OCI-LY1 (cell line): ENCODE data around the gene NTNG1.

ENCODE experiments used
- H2AFZ ChIP-seq: fragments of 200-600 bp; sonication (generic), shearing (Covaris generic); 2 replicates; pipeline ENCODE4 v1.6.0; 2014; ENCODE audit warnings: antibody characterized with exemption, mild to moderate bottlenecking, low read length
- H3F3A ChIP-seq: fragments of 200-600 bp; sonication (generic), shearing (Covaris generic); 2 replicates; pipeline ENCODE4 v1.6.0; 2014; ENCODE audit warnings: mild to moderate bottlenecking, antibody characterized with exemption, low read length, moderate library complexity; ENCODE audit not compliant: insufficient read depth
- H3K27ac ChIP-seq: fragments of 200-600 bp; sonication (generic); 2 replicates; pipeline ENCODE4 v1.5.1; 2014; ENCODE audit warnings: low read length, mixed run types, mild to moderate bottlenecking, low read depth; ENCODE audit not compliant: poor library complexity, severe bottlenecking
- H3K27me3 ChIP-seq: fragments of 200-600 bp; sonication (generic); 2 replicates; pipeline ENCODE4 v1.6.0; 2014; ENCODE audit warnings: antibody characterized with exemption, mild to moderate bottlenecking, low read length, moderate library complexity; ENCODE audit not compliant: insufficient read depth
- H3K36me3 ChIP-seq: fragments of 200-600 bp; sonication (generic); 2 replicates; pipeline ENCODE4 v1.6.1; 2014; ENCODE audit warnings: mild to moderate bottlenecking, antibody characterized with exemption, low read length, moderate library complexity, mixed read lengths; ENCODE audit not compliant: insufficient read depth
- H3K4me1 ChIP-seq: fragments of 200-600 bp; sonication (generic); 2 replicates; pipeline ENCODE4 v1.5.1; 2014; ENCODE audit warnings: mild to moderate bottlenecking, low read length, moderate library complexity; ENCODE audit not compliant: insufficient read depth, severe bottlenecking
- H3K4me2 ChIP-seq: fragments of 200-600 bp; sonication (generic), shearing (Covaris generic); 2 replicates; pipeline ENCODE4 v1.6.1; 2014; ENCODE audit warnings: low read length
- H3K4me3 ChIP-seq: fragments of 200-600 bp; sonication (generic); 2 replicates; pipeline ENCODE4 v1.5.1; 2014; ENCODE audit warnings: low read length, low read depth, mild to moderate bottlenecking, mixed read lengths; ENCODE audit not compliant: poor library complexity, severe bottlenecking
- H3K79me2 ChIP-seq: fragments of 200-600 bp; shearing (Covaris generic); 2 replicates; pipeline ENCODE4 v1.6.1; 2016; ENCODE audit warnings: mixed run types, low read length, mixed read lengths; ENCODE audit not compliant: insufficient read depth
- H3K9ac ChIP-seq: fragments of 200-600 bp; sonication (generic), shearing (Covaris generic); 2 replicates; pipeline ENCODE4 v1.6.1; 2014; ENCODE audit warnings: mild to moderate bottlenecking, low read length, mixed read lengths
- H3K9me2 ChIP-seq: fragments of 200-600 bp; sonication (generic), shearing (Covaris generic); 2 replicates; pipeline ENCODE4 v1.6.1; 2014; ENCODE audit warnings: low read depth, mild to moderate bottlenecking, low read length, mixed read lengths
- H3K9me3 ChIP-seq: fragments of 200-600 bp; shearing (Covaris generic); 2 replicates; pipeline ENCODE4 v1.6.1; 2014; ENCODE audit warnings: low read length, mixed read lengths
- H4K20me1 ChIP-seq: fragments of 200-600 bp; sonication (generic), shearing (Covaris generic); 2 replicates; pipeline ENCODE4 v1.6.0; 2016; ENCODE audit warnings: mild to moderate bottlenecking, low read length; ENCODE audit not compliant: insufficient read depth
- EZH2 ChIP-seq: fragments of 200-600 bp; sonication (generic), shearing (Covaris generic); IDR thresholded peaks from 2 replicates; pipeline ENCODE4 v1.8.0; 2017; ENCODE audit warnings: borderline replicate concordance, mixed run types, mild to moderate bottlenecking, antibody characterized with exemption, low read length, moderate library complexity, mixed read lengths
- TF ChIP-seq, protein P1 (sequence below): fragments of 200-600 bp; sonication (generic), shearing (Covaris generic); IDR thresholded peaks from 2 replicates; pipeline ENCODE4 v1.5.1; 2017; ENCODE audit warnings: mild to moderate bottlenecking, antibody characterized with exemption, low read length, moderate library complexity, mixed read lengths

Gene NTNG1

DNA sequence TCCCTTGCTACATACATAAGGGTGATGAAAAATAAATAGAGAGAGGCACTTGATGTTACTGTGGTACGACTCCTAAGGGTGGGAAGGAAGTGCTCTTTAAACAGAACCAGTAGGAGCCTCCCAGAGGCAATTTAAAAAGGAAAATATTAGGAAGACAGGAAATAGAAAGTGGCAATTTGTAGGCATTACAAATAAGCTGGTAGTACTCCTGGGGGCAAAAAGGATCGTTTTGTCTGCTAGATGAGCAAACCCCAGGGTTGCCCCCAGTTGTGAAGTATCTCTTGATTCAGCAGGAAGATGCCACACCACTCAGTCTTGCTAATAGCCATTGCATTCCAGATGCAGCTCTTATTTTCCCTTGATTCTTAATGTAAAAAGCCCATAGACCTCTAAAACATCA lies 303.0 kb downstream of the NTNG1 start:
- Histone ChIP-seq H3F3A (no peaks in the 10 kb centered on the region), H4K20me1 (no peaks in the 10 kb centered on the region), H3K9ac (no peak overlapping the region), H2AFZ (no peak overlapping the region), H3K9me2 (no peaks in the 10 kb centered on the region), H3K27me3 (no peaks in the 10 kb centered on the region), H3K4me2 (no peak overlapping the region), H3K9me3 (no peaks in the 10 kb centered on the region), H3K27ac (no peak overlapping the region), H3K4me3 (no peak overlapping the region), H3K4me1 (no peaks in the 10 kb centered on the region), H3K36me3 (no peaks in the 10 kb centered on the region), H3K79me2 (no peaks in the 10 kb centered on the region)
- TF ChIP-seq, protein P1, sequence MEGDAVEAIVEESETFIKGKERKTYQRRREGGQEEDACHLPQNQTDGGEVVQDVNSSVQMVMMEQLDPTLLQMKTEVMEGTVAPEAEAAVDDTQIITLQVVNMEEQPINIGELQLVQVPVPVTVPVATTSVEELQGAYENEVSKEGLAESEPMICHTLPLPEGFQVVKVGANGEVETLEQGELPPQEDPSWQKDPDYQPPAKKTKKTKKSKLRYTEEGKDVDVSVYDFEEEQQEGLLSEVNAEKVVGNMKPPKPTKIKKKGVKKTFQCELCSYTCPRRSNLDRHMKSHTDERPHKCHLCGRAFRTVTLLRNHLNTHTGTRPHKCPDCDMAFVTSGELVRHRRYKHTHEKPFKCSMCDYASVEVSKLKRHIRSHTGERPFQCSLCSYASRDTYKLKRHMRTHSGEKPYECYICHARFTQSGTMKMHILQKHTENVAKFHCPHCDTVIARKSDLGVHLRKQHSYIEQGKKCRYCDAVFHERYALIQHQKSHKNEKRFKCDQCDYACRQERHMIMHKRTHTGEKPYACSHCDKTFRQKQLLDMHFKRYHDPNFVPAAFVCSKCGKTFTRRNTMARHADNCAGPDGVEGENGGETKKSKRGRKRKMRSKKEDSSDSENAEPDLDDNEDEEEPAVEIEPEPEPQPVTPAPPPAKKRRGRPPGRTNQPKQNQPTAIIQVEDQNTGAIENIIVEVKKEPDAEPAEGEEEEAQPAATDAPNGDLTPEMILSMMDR = no peak
- no peak for TF ChIP-seq EZH2

GRCh38 chr1:107444302-107444701 lies 303.5 kb downstream of the NTNG1 start:
- Histone ChIP-seq H3K9ac (no peak overlapping the region), H3F3A (no peaks in the 10 kb centered on the region), H3K27me3 (no peaks in the 10 kb centered on the region), H3K9me3 (no peaks in the 10 kb centered on the region), H2AFZ (no peak overlapping the region), H3K4me1 (no peaks in the 10 kb centered on the region), H3K79me2 (no peaks in the 10 kb centered on the region), H3K36me3 (no peaks in the 10 kb centered on the region), H4K20me1 (no peaks in the 10 kb centered on the region), H3K9me2 (no peaks in the 10 kb centered on the region), H3K27ac (no peak overlapping the region), H3K4me2 (no peak overlapping the region), H3K4me3 (no peak overlapping the region)
- no peak for TF ChIP-seq EZH2
- TF ChIP-seq, protein P1 = no peak

DNA sequence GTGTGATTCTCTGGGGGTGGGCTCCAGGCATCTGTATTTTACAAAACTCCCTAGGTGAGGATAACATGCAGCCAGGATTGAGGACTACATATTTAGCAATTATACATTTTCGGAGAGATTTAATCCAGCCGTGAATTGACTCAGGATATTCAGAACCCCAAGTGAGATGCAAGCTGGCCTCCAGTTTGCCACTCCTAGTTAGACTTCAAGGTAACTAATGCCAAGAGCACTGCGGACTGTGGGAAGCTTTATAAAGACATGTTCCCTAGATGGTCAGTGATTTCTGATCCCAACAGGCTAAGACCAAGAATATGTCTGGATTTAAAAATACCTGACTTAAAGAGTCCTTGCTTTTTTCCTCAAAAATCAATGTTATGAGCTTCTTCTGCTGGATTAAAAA lies 308.5 kb downstream of the NTNG1 start:
- no peaks in the 10 kb centered on the region for H4K20me1 ChIP-seq
- H3K9ac ChIP-seq = no peak overlapping the region
- no peaks in the 10 kb centered on the region for H3K4me1 ChIP-seq
- no peak overlapping the region for H2AFZ ChIP-seq
- H3K4me2 ChIP-seq = no peak overlapping the region
- no peaks in the 10 kb centered on the region for H3K36me3 ChIP-seq
- H3K9me3 ChIP-seq = no peaks in the 10 kb centered on the region
- H3K4me3 ChIP-seq = no peak overlapping the region
- H3K9me2 ChIP-seq = no peaks in the 10 kb centered on the region
- H3K27me3 ChIP-seq = no peaks in the 10 kb centered on the region
- no peak for TF ChIP-seq EZH2
- TF ChIP-seq, protein P1 = no peak
- H3K27ac ChIP-seq = no peak overlapping the region
- no peaks in the 10 kb centered on the region for H3F3A ChIP-seq
- H3K79me2 ChIP-seq = no peaks in the 10 kb centered on the region
